SHP77 treated with DMSO at 0.1 percent for 48 hours (cell line): Measurements from ENCODE around the gene KLHL29.

ENCODE experiments used
- DNase-seq: peaks from one replicate; lab custom pipeline; 2025; lab: John Stamatoyannopoulos, UW

The KLHL29 gene

GRCh38 chr2:23696752-23697045 is 311.7 kb downstream of the KLHL29 start:
- no peak for DNase-seq

GRCh38 chr2:23697256-23698075 is 312.5 kb downstream of the KLHL29 start:
- DNase-seq = no peak

- DNase-seq = no peak
These were observed 313.2 kb downstream of the KLHL29 start for GRCh38 chr2:23698116-23698693.

- DNase-seq = no peak
These were observed 314.0 kb downstream of the KLHL29 start for GRCh38 chr2:23698721-23699579.

- DNase-seq = no peak
These were observed 314.6 kb downstream of the KLHL29 start for GRCh38 chr2:23699580-23699925.

GRCh38 chr2:23700627-23701026 is 315.6 kb downstream of the KLHL29 start:
- DNase-seq = no peak

GRCh38 chr2:23703037-23703582 is 318.1 kb downstream of the KLHL29 start:
- DNase-seq = no peak

GRCh38 chr2:23703583-23704385 is 318.8 kb downstream of the KLHL29 start:
- no peak for DNase-seq

GRCh38 chr2:23705771-23706612 is 321.0 kb downstream of the KLHL29 start:
- DNase-seq = no peak

- DNase-seq = no peak
These were observed 321.7 kb downstream of the KLHL29 start for GRCh38 chr2:23706613-23707078.

- no peak for DNase-seq
These were observed 322.1 kb downstream of the KLHL29 start for GRCh38 chr2:23707096-23707495.

GRCh38 chr2:23708771-23709170 is 323.8 kb downstream of the KLHL29 start:
- DNase-seq = no peak

- DNase-seq = no peak
These were observed 324.3 kb downstream of the KLHL29 start for GRCh38 chr2:23709311-23709710.

GRCh38 chr2:23711979-23712755 is 327.2 kb downstream of the KLHL29 start:
- no peak for DNase-seq

- no peak for DNase-seq
These were observed 327.8 kb downstream of the KLHL29 start for GRCh38 chr2:23712756-23713151.

- DNase-seq = no peak
These were observed 328.4 kb downstream of the KLHL29 start for GRCh38 chr2:23713351-23713750.

- no peak for DNase-seq
These were observed 334.1 kb downstream of the KLHL29 start for GRCh38 chr2:23718931-23719700.

GRCh38 chr2:23719716-23720115 is 334.7 kb downstream of the KLHL29 start:
- DNase-seq = no peak

GRCh38 chr2:23720705-23721453 is 335.9 kb downstream of the KLHL29 start:
- no peak for DNase-seq
